ENCODE data around the gene BCAR3.
"Not testable (repeated sequence)": the region's sequence is repeated elsewhere in the genome, so short reads cannot be mapped to it uniquely, and the experiment has no call there.

BCAR3 gene

DNA sequence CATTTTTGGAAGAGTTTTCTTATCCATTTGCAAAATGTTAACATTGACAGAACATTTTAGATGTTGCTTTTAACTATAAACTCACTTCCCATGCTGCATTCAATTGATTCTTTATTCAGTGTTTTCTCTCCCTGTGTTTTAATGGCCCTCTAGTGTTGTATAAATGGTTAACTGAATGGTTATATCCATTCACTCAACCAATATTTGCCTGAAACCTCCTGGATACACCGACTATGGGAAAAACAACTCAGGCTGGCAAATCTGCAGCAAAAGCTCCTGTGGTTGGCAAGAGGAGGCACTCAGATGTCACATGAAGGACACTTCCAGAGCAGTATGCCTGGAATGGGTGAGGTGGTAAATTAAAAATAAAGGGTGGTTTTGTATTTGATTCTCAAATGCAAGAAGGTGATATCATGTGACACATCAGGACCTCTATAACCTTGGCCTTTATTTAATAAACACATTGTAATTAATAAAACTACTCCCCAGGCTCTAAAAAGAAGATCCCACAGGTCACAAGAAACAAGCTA, 107.6 kb downstream of the BCAR3 start:
- no peak for DNase-seq

DNA sequence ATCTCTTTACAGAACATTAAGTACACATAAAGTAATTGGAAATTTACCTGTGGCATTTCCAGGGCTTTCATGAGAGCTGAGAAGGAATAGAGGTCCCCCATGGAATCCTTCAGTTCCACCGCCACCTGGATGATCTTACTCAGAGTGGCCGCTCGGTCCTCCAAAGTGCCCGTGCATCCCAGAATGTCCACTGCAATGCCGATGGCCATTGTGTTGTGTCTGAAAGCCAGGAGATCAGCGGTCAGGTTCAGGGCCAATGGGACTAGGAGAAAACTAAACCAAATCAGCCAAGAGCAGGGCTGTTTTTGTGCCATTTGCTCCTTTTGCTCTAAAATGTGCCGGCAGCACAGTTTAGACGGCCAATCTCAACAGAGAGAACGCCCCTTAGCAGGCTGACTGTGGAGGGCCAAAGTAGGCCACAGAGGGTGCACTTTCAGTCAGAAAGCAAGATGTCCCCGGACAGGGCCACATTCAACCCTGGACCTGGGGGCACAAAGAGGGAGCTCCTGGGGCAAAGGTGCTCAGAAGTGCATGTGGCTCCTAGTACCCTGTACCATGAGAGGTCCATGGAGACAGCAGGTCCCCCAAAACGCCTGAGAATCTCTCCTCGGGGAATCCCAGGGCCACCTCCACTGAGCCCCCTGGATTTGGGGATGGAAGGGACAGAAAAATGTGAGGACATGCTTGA, 109.9 kb downstream of the BCAR3 start:
- no peak for DNase-seq

DNA sequence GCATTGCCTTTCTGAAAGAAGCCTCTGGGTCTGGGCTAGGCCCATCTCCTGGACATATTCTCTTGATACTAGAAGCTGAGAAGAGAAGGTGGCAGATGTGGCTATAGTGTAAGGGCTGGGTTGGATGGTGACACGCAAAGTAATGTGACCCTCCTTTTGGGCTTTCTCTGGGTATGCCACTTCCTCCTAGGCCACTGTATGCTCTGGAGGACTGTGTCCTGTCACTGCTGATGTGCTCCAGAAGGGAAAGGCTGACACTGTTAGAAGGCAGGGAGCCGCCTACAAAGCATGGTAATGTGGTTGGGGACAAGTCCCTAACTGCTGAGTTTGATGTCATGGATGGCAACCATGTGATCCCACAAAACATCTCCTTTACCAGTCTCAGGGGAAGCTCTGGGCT, 112.1 kb downstream of the BCAR3 start:
- DNase-seq, result no peak

DNA sequence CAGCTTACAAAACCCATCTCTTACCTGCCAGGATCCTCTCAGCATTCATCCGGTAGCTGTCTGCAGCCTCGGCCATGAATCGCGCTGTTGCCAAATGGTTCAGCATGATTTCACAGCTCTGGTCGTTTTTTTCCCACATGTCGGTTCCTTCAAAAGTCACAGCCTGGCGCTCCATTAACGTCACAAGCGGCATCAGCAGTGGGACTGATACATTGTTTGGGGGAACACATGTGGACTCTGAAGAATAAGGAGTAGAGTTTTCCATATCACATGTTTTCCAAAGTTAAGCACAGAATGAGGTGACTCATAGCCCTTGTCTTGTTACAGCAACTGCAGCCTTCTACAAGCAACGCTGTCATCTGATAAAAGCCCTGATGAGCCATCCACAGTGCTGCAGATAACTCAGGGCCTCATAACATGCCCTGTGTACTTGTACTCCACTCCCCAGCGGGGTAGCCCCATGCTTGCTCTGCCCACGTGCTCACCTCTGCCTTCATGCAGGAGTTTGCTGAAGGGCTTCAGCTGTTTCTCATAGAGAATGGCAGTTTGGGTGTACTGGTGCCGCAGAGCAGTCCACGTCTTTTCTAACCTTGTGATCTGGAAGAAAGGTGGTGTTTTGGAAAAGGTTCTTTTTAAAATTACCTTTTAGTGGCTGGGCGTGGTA, 114.2 kb downstream of the BCAR3 start:
- no peak for DNase-seq

DNA sequence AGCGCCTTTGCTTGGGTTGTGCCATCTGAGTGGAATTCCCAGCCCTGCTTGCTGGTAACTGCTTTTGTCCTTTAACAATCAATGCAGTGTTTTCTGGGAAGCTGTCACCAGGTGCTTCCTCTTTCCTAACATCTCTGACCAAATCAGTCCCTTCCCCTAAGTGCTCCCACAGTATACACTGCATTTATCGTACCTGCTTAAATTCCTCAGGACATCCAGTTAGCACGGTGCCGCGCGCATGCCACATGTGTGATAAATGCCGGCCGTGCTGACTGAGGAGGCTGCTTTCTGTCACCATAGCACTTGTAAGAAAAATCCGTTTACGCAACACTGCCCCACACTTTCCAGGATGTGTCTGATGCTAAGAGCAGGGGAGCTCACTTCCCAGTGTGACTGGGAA, 115.4 kb downstream of the BCAR3 start:
- no peak for DNase-seq

DNA sequence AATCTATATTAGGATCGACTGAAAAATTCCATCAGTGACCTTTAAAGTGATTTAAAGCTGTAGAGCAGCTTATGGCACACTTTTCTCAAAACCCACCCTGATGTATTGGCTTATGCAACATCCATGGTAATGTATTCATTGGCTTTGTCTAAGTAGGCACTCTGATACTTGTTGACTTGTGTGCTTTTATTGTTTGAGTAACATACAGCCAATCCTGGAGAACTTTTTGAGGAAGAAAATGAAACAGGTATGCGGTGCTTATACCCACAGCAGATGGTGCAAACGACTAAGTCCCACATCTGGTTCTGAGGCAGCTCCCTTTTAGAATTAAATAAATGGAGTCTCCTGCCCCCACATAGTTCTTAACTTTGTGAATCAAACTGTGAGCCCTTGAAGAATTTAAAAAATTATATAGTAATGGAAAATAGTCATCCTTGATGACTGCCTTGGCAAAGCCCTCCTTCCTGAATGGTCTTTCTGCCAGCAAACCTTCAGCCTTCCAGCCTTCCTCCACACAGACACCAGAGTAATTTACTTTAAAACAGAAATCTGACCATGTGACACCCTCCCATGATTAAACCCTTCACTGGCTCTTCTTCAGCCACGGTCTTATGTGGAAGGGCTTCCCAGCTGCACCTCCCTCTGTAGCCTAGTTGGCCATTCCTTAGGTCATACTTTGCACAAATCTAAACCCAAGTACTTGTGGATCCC, 116.0 kb downstream of the BCAR3 start:
- no peak for DNase-seq

DNA sequence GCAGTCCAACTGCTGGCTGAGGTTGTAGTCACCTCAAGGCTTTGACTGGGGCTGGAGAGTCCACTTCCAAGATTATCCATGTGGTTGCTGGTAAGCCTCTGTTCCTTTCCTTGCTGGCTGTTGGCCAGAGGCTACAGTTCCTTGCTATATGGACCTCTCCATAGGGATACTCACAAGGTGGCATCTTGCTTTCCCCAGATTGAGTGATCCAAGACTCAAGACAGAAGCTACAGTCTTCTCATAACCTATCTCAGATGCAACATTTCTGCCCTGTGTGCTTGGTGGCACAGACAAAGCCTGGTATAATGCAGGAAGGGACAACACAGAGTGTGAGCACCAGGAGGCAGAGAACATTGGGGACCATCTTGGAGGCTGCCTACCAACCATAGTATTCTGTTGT, 121.9 kb downstream of the BCAR3 start:
- DNase-seq, result no peak

DNA sequence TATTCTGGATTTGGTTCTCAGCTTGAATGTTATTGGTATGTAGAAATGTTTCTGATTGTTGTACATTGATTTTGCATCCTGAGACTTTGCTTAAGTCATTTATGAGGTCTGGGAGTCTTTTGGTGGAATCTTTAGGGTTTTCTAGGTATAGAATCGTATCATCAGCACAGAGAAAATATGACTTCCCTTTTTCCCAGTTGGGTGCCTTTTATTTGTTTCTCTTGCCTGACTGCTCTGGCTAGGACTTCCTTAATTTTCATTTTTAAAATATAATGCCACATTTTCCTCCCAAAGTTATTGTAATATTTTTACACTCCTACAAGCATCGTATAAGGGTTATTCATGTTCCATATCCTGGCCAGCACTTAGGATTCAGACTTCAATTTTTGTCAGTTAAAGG, 122.6 kb downstream of the BCAR3 start:
- DNase-seq, result no peak

DNA sequence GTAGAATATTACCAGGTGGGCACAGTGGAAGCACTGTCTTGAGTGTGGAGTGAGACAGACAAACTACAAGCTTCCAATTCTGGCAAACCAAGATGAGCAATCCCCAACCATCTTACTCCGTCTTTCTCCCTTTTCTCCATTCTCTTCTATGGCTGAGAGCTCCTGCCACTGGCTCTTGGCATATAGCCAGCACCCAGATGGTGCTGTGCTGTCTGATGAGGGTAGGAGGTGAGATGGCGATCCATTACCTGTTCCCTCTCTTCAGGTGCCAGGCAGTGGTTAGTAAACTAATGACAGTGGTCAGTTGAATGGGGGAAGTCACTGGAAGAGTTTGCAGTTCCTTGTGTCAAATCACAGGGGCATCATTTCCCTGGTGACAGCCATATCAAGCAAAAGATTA, 125.3 kb downstream of the BCAR3 start:
- DNase-seq, result no peak

DNA sequence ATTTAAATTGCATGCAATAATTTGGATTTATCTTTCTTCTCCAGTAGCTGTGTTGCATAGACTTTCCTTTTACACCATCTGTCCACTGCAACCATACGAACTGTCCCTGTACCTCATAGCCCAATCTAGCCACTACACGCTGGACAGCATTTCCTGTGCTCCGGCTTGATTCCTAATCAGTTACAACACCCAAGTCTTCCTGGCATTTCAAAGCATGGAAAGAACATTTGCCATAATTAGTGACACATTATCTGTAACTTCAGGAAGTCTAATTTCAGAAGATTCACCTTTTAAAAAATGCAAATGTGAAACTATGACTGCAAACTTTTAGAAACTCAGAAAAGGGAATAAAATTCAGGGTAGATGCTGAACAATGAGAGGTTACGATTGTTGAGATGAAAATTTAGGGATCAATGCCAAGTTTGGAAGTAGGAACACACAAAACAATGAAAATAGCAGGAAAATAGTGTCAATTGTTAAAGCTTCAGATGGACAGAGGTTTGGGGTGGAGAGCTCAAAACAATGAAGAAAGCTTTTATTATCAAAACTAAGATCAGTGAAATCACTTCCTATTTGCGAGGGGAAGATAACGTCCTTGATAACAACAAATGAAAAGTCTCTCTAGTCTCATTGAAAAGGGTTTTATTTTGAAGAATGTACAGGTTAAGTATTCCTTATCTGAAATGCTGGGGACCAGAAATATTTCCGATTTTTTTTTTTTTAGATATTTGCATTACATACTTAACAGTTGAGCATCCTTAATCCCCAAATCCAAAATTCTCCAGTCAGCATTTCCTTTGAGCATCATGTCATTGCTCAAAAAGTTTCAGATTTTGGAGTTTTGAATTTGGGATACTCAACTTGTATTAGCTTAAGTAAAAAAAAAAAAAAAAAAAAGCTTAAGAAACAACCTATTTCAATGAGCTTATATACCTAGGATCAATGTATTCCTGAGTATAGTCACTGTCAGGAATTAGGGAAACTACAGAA, 126.5 kb downstream of the BCAR3 start:
- DNase-seq, result no peak

DNA sequence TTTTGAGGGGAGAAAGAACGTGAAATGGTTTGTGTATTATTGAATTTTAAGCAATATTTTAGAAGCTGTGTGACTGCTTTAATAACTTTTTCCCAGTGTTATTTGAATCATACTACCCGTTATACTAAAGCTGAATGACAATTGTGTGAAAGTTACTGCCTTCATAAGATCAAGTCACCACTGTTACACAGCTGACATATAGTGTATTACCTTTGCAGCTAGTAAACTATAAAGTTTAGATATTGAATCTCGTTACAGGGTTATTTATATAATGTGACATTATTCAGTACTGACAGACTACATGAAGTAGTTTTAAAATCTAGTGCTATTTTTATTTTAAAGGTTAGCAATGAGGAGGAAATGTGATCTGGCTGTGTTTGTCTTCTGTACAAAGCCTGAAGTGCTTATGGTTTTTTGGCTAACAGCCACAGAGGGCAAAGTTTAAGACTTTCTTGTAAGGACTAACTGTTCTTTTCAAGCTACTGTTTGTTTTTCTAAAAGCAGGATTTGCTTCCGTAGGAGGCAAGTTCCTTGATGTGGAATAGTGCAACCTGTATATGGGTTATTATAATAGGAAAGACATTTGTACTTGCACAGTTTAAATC, 127.6 kb downstream of the BCAR3 start:
- not testable (repeated sequence) for DNase-seq

DNA sequence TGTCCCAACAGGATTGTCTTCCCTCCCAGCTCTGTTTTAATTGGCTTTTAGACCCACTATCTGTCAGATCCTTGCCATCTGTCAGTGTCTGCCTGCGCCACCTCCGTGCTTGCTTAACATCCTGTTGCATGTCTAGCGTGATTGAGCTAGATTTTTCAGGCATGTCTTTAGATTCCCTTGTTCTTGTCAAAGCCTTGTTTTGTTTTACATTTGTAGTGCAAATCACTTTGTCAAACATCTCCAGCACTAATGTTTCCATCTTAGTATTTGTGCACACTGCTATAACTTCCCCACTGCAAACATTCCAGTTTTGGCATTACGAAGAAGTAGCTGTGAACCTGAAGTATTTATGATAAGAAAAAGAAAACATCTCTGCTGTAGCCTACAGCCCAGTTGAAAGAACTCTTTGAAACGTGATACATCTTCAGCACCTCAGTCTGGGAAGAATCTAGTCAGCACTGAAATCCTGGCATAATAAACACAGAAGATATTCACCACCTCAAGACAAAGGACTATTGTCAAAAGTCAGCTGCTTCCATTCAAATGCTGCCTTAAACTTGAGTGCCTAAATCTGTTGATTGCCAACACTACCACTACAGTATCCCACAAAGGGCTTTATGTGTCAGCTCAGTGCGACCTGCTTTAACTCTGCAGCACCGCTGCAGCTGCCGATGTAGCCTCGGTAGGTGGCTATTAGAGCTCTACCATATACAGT, 128.7 kb downstream of the BCAR3 start:
- DNase-seq, result no peak

DNA sequence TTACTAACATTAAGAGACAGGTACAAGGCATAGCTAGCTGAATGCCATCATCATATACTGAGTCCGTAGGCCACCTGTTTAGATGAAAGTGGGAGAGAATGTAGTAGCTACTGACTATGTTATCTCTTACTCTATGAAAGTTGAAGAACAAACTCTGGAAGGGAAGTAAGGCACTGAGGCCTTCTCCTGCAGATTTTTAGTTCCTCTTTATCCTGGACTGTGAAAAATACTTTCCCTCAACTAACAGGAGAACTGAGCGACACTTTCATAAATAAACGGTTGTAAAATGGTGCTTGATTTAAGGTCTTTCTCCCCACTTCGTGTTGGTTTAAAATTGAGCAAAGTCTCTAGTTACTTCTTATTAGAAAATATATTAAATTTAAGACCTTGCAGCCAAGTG, 131.8 kb downstream of the BCAR3 start:
- no peak for DNase-seq

DNA sequence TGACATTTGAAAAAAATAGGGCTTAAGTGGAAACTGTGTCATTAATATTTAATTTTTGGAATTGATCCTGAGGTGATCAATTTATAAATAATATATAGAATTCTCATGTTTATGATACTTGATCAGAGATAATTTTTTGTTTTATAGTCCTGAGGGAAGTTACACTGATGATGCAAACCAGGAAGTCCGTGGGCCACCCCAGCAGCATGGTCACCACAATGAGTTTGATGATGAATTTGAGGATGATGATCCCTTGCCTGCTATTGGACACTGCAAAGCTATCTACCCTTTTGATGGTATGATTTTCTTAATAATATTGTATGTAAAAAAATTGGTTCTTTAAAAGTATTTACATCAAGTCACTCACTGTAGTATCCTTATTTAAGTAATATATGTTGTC, 132.5 kb downstream of the BCAR3 start:
- no peak for DNase-seq

DNA sequence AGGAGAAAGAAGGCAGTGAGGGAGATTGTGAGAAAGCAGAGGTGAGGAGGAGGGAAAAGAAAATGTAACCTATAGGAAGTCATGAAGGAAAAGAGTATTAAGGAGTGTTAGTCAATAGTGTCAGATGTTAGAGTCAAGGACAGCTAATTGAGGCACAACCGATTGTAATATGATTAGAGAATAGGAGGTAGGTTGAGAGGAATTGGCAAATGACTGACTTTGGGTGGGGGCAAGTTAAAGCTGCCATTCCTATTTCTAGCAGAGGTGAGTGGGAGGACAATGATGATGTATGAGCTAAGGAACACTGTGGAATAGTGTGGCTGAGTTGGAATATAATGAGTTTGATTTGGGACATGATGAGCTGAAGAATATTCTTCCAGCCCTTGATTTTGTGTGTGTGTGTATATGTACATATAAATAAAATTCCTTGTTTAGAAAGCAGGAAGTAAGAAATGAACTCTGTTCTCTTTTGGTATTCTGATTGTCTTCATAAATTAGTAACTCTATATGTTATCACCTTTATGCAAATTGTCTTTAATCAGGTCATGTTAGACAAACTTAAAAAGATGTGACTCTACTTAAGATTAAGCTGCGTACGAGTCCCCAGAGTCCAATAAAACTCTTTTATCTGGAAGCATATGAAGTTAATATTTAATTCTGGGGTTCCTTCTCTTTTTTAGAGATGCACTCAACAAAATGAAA, 135.3 kb downstream of the BCAR3 start:
- DNase-seq, result no peak

DNA sequence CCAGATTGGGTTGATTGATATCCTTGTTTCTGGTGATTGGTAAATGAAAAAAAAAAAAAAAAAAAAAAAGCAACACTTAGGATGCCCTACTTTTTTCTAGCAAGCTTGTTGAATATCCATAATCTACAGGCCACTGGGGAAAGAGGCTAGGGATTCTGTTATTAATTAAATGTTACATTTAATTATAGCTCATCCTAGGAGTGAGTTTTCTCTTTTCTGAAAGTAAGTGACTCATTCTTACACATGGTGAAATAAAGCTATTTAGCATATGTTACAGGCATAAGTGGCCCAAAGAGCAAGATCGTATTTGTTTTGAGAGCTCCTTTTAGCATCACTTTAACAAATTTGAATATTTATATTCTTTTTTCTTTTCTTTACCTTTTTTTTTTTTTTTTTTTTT, 139.2 kb downstream of the BCAR3 start:
- DNase-seq, result no peak

DNA sequence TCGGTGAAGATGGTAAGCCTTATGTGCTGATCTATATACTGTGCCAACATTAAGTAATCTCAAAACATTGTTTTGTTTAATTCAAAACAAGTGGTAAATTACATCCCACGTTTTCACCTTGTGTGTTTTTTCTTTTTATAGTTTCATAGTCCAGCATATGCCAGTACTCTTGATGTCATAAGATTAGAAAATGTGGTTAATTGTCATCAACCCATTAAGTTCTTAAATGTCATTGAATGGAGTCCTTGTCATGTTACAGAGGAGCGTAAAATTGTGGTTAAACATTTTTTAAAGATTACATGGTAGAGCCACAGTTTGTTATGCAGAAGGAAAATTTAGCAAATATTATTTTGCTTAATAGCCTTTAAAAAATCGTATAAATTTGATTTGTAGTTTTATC, 140.6 kb downstream of the BCAR3 start:
- DNase-seq, result no peak

DNA sequence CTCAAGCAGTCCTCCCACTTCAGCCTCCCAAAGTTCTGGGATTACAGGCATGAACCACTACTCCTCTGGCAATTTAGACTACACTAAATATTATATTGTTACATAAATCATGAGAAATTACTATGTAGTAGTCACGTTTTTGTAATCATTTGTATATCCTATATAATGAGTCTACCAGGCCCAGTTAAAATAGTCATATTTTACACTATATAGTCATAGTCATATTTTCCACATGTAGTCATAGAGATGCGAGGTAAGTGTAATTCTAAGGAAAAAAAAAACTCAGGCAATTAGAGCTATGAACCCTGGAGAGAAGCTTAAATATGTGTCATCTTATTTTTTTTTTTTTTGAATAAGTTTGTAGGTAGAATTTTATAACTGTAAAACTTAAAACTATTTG, 143.7 kb downstream of the BCAR3 start:
- DNase-seq, result no peak

DNA sequence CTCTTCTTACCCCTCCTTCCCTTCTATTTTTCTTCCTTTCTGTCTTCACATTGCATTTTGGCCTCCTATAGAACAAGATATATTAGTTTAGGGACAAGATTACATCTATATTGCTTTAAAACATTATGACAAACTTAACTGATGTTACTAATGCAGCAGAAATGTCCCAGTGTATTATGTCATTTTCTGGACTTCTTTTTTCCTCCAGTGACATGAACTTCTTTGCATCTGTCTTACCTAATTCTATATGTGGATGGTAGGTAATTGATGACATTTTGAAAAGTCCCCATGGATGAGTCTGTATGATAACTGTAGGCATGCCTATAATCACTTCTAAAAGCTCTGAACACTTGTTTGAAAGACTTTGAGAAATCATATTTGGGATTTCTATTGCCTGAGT, 144.2 kb downstream of the BCAR3 start:
- no peak for DNase-seq

DNA sequence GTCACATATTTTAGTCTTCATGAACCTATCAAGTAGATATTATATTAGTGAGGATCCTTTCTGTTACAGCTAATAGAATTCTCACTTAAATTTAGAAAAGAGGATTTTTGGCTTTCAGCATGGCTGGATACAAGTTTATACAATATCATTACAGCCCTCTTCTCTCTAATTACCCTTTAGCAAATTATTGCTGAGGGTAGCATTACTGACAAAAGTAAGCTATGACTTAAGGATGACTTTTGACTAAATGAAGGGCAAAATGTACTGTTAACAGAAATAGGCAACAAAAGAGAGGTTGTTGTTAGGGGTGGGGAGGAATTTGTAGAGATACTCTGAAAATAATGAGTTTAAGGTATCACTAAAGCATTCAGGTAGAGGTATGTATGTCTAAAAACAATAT, 148.0 kb downstream of the BCAR3 start:
- no peak for DNase-seq

DNA sequence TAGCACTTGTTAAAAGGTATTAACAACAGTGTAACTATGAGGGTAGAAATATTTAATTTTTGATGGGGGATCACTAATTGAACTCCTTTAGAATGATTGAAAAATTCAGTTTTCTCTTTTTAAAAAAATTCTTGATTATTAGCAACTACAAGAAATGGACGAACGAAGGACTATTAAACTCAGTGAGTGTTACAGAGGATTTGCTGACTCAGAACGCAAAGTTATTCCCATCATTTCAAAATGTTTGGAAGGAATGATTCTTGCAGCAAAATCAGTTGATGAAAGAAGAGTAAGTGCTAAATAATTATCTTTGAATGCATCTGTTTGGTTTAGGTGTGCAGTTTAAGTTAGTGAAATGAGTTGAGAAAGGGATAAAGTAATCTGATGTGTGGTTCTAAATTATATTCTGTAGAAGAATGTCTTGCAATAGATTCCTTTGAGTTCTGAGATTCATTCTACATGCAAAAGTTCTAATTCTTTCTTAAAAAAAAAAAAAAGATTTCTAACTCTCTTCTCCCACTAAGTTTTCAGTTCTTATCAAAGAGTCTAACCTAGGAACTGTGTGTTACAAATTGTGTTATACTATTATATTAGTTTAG, 148.8 kb downstream of the BCAR3 start:
- DNase-seq, result no peak
